ENCODE results near the gene PDXP. TPM values are rescaled to one million over a fixed set of nuclear protein-coding genes. Genes with fewer than 3 reads are reported as not detected.

The PDXP gene
- total and polyA plus RNA-seq, 2 of the 4 experiments (the other 2 are of a cell fraction): 5.4 to 24.1 TPM

DNA sequence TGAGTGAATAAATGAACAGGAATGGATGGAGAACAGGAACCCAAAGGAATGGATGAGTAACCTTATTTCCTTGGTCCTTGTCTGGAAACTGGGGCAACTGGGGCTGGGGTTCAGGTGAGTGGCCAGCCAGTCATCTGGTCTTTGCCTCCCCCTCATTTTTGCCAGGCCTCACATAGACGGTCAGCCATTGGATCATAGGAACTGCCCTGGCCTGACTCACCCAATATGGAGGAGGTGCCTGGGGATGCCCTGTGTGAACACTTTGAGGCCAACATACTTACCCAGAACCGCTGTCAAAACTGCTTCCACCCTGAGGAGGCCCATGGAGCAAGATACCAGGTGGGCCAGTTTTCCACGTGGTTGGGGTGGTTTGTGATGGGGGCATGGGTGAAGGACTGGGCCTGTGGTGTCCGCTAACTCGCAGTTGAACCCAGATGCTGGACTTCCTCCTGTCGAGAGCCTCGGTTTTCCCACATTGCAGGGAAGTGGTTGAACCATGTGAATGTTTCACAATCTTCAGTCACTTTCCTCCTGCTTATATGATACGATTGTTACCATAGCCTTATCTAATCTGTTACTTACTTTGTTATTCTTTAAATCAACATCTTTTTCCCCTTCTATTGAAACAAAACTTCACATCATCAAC lies 42.7 kb downstream of the PDXP start:
- H3K27me3 ChIP-seq (ENCODE audit: control insufficient read depth, insufficient read depth, low read length): no peaks in the 10 kb centered on the region
- H3K79me1 ChIP-seq (ENCODE audit: low read depth in 1 of 2, low read length in 2 of 2): peaks cover 0 to 7% of the 10 kb centered on the region in 2 experiments; a peak in 1 of 4 replicates
- no peak overlapping the region for H3K18ac ChIP-seq (ENCODE audit: low read depth, low read length)
- H2BK15ac ChIP-seq (ENCODE audit: low read depth, low read length): no peak overlapping the region
- peaks cover 4% of the 10 kb centered on the region; the same call in 1 of the 2 replicates for H3K4me1 ChIP-seq (ENCODE audit: control insufficient read depth, insufficient read depth, low read length)
- in situ Hi-C loops (cut with MboI; ENCODE audit: low sequenced_read_pairs): no loop called here
- H3K36me3 ChIP-seq (ENCODE audit: control insufficient read depth, insufficient read depth, low read length): no peaks in the 10 kb centered on the region
- H4K8ac ChIP-seq (ENCODE audit: low read depth in 2 of 2, low read length in 2 of 2): no peak overlapping the region
- H4K91ac ChIP-seq (ENCODE audit: insufficient read depth, low read depth, low read length): no peak overlapping the region
- H2AFZ ChIP-seq (replicated peaks; ENCODE audit: low read length, poor library complexity): no peak overlapping the region
- no peak overlapping the region for H3K14ac ChIP-seq (replicated peaks; ENCODE audit: low read depth, low read length)
- no peak for ATAC-seq (ENCODE audit: low read depth)
- intact Hi-C loops (cut with micrococcal nuclease): no loop called here
- no peak overlapping the region for H3K9ac ChIP-seq (ENCODE audit: low read depth, low read length)
- no peak overlapping the region for H3K4me2 ChIP-seq (ENCODE audit: low read depth, low read length)
- CTCF ChIA-PET: no interaction called here
- H2BK5ac ChIP-seq (ENCODE audit: low read depth, low read length, poor library complexity, severe bottlenecking): no peak overlapping the region
- no peak overlapping the region for H3K56ac ChIP-seq (ENCODE audit: extremely low read depth, insufficient read depth, low read length)
- no peaks in the 10 kb centered on the region for H4K20me1 ChIP-seq (ENCODE audit: insufficient read depth, low read length)
- no peak overlapping the region for H3K4me3 ChIP-seq (ENCODE audit: insufficient read depth, low read depth, low read length)
- peaks cover 15% of the 10 kb centered on the region; the same call in 1 of the 2 replicates for H3K9me1 ChIP-seq (ENCODE audit: insufficient read depth, low read length)
- POLR2A ChIA-PET (ENCODE audit: unreplicated experiment): no interaction called here
- H3K27ac ChIP-seq (ENCODE audit: insufficient read depth, low read length): no peak overlapping the region
- no peak overlapping the region for H3K23ac ChIP-seq (ENCODE audit: low read depth, low read length)
- TF ChIP-seq NFE2L2 (IDR thresholded peaks at IDR 0.05; ENCODE audit: low read depth, low read length) (no peak), CEBPB (IDR thresholded peaks at IDR 0.05; ENCODE audit: low read depth, low read length) (peak; percentile 69), RFX5 (IDR thresholded peaks at IDR 0.05; ENCODE audit: low read depth, low read length) (no peak), MAZ (IDR thresholded peaks at IDR 0.05; ENCODE audit: borderline replicate concordance, low read depth, low read length) (no peak), MXI1 (IDR thresholded peaks at IDR 0.05; ENCODE audit: borderline replicate concordance, low read depth, low read length) (no peak), MAFK (IDR thresholded peaks at IDR 0.05; ENCODE audit: low read depth, low read length) (no peak)
- TF ChIP-seq, protein P1, sequence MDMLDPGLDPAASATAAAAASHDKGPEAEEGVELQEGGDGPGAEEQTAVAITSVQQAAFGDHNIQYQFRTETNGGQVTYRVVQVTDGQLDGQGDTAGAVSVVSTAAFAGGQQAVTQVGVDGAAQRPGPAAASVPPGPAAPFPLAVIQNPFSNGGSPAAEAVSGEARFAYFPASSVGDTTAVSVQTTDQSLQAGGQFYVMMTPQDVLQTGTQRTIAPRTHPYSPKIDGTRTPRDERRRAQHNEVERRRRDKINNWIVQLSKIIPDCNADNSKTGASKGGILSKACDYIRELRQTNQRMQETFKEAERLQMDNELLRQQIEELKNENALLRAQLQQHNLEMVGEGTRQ (IDR thresholded peaks at IDR 0.05; ENCODE audit: low read depth, low read length): no peak
- no peak overlapping the region for H4K5ac ChIP-seq (ENCODE audit: low read depth, low read length)
- WGBS, 2 experiments (ENCODE audit: extremely low coverage in 2 of 2, insufficient read length in 1 of 2): 83% methylated on average over 2 of the region's 8 CpGs; no CpG with 5 or more reads in 1 of the 2 experiments
- no TSS peak for BruUV-seq (replicated peaks)
- no peak overlapping the region for H2BK120ac ChIP-seq (ENCODE audit: low read depth, low read length)
- no peaks in the 10 kb centered on the region for H3K9me3 ChIP-seq (ENCODE audit: control insufficient read depth, insufficient read depth, low read length)
- H2AK5ac ChIP-seq (ENCODE audit: low read depth, low read length): no peak overlapping the region
- H3K4ac ChIP-seq (ENCODE audit: low read depth, low read length): no peak overlapping the region
- peak; percentile 32 for DNase-seq
- no peak overlapping the region for H2AK9ac ChIP-seq (replicated peaks; ENCODE audit: low read depth, low read length, poor library complexity)
- dilution Hi-C loops (cut with HindIII; ENCODE audit: low sequenced_read_pairs, unreplicated experiment): no loop called here
- no peak overlapping the region for H2BK20ac ChIP-seq (ENCODE audit: low read depth, low read length)
